SK-N-SH (cell line): ENCODE data around the gene SYNGR2. TPM values are rescaled to one million over a fixed set of nuclear protein-coding genes. Genes with fewer than 3 reads are reported as not detected.

ENCODE experiments used
- CTCF ChIA-PET: fragments of 300-600, 350-600 bp; formaldehyde crosslinking; extraction: SDS; loops from one replicate; lab custom pipeline; 2021; lab: Yijun Ruan, JAX
- POLR2A ChIA-PET: fragments of 350-600 bp; sonication (Branson Sonifier 250); formaldehyde crosslinking; extraction: SDS; loops from one replicate; lab custom pipeline; 2020; ENCODE audit warnings: antibody characterized with exemption, inconsistent platforms; lab: Yijun Ruan, JAX
- DNase-seq: peaks from one replicate; pipeline ENCODE4 v3.0.0; 2012
- H2AFZ ChIP-seq: fragments of 200-600 bp; sonication (generic); 2 replicates; pipeline ENCODE4 v1.8.1; 2016; ENCODE audit warnings: antibody characterized with exemption, mild to moderate bottlenecking, low read depth
- H3F3A ChIP-seq: fragments of 200-600 bp; sonication (generic); replicated peaks from 2 replicates; pipeline ENCODE3; 2016; ENCODE audit warnings: antibody characterized with exemption, mild to moderate bottlenecking; ENCODE audit not compliant: insufficient read depth
- H3K27ac ChIP-seq, 2 experiments: fragments of 200-500 bp in 1 of 2; fragments of 200-600 bp in 1 of 2; sonication (Bioruptor generic) in 1 of 2; sonication (generic), shearing (Covaris generic) in 1 of 2; 2 replicates each; pipeline versions ENCODE4 v1.5.1 to v1.6.1; 2014 to 2016; ENCODE audit warnings: low read depth in 2 of 2, inconsistent platforms in 1 of 2, low read length in 1 of 2, mild to moderate bottlenecking in 1 of 2, mixed read lengths in 1 of 2
- H3K27me3 ChIP-seq: fragments of 200-600 bp; sonication (generic), shearing (Covaris generic); 2 replicates; pipeline ENCODE4 v1.6.1; 2016; ENCODE audit warnings: mixed run types; ENCODE audit not compliant: insufficient read depth
- H3K36me3 ChIP-seq, 2 experiments: fragments of 200-500 bp in 1 of 2; fragments of 200-600 bp in 1 of 2; sonication (Bioruptor generic) in 1 of 2; sonication (generic) in 1 of 2; replicated peaks in 1 of 2; 2 replicates each; pipeline versions ENCODE3 to v1.5.1; 2014 to 2016; ENCODE audit warnings: low read length in 1 of 2, mild to moderate bottlenecking in 1 of 2; ENCODE audit not compliant: insufficient read depth in 2 of 2, control insufficient read depth in 1 of 2
- H3K4me1 ChIP-seq, 2 experiments: fragments of 200-500 bp in 1 of 2; fragments of 200-600 bp in 1 of 2; sonication (Bioruptor generic) in 1 of 2; sonication (generic), shearing (Covaris generic) in 1 of 2; 2 replicates each; pipeline versions ENCODE4 v1.5.1 to v1.6.1; 2014 to 2016; ENCODE audit warnings: low read depth in 1 of 2, low read length in 1 of 2, mixed run types in 1 of 2; ENCODE audit not compliant: insufficient read depth in 2 of 2, control insufficient read depth in 1 of 2
- H3K4me2 ChIP-seq: fragments of 200-600 bp; sonication (generic), shearing (Covaris generic); 2 replicates; pipeline ENCODE4 v1.6.1; 2017; ENCODE audit warnings: mixed run types
- H3K4me3 ChIP-seq, 2 experiments: fragments of 200-500 bp in 1 of 2; fragments of 200-600 bp in 1 of 2; sonication (Bioruptor generic) in 1 of 2; sonication (generic), shearing (Covaris generic) in 1 of 2; 2 replicates each; pipeline versions ENCODE4 v1.5.1 to v1.8.1; 2014 to 2016; ENCODE audit warnings: low read depth in 2 of 2, inconsistent platforms in 1 of 2, low read length in 1 of 2, mild to moderate bottlenecking in 1 of 2, mixed read lengths in 1 of 2, moderate library complexity in 1 of 2
- H3K79me2 ChIP-seq: fragments of 200-600 bp; sonication (generic); 2 replicates; pipeline ENCODE4 v1.8.1; 2017; ENCODE audit warnings: mild to moderate bottlenecking; ENCODE audit not compliant: insufficient read depth
- H3K9ac ChIP-seq: fragments of 200-600 bp; sonication (generic); 2 replicates; pipeline ENCODE4 v1.6.1; 2017; ENCODE audit warnings: mixed run types
- H3K9me2 ChIP-seq: fragments of 200-600 bp; sonication (generic); 2 replicates; pipeline ENCODE4 v1.6.1; 2017; ENCODE audit warnings: mixed run types
- H3K9me3 ChIP-seq: fragments of 200-600 bp; sonication (generic); 2 replicates; pipeline ENCODE4 v1.6.1; 2017; ENCODE audit warnings: mixed run types, mild to moderate bottlenecking, moderate library complexity
- H4K20me1 ChIP-seq: fragments of 200-600 bp; sonication (generic); 2 replicates; pipeline ENCODE4 v1.6.1; 2017; ENCODE audit warnings: mild to moderate bottlenecking, mixed run types; ENCODE audit not compliant: insufficient read depth
- CHD2 ChIP-seq: fragments of 150-350 bp; IDR thresholded peaks from 2 replicates; pipeline ENCODE4 v1.6.1; 2018; ENCODE audit warnings: low read length; ENCODE audit not compliant: partially characterized antibody
- CTCF ChIP-seq: fragments of 200-600 bp; sonication (generic); IDR thresholded peaks from 2 replicates; pipeline ENCODE4 v1.6.1; 2017; ENCODE audit warnings: antibody characterized with exemption, mild to moderate bottlenecking, moderate library complexity
- ELF1 ChIP-seq: IDR thresholded peaks from 2 replicates; pipeline ENCODE4 v1.4.0; 2012
- EP300 ChIP-seq, 2 experiments: IDR thresholded peaks; 2 replicates each; pipeline versions ENCODE4 v1.4.0 to v1.6.1; 2012; ENCODE audit warnings: borderline replicate concordance in 1 of 2, low read depth in 1 of 2, low read length in 1 of 2
- EZH2phosphoT487 ChIP-seq: fragments of 200-600 bp; sonication (generic); IDR thresholded peaks from 2 replicates; pipeline ENCODE4 v1.6.1; 2017; ENCODE audit warnings: low read depth, mixed run types, mild to moderate bottlenecking, antibody characterized with exemption, moderate library complexity, borderline replicate concordance
- FOXJ3 ChIP-seq: sonication (generic); formaldehyde crosslinking; IDR thresholded peaks from 2 replicates; pipeline ENCODE4 v1.5.1; 2020; ENCODE audit warnings: mild to moderate bottlenecking, missing genetic modification reagents
- FOXM1 ChIP-seq: IDR thresholded peaks from 2 replicates; pipeline ENCODE4 v1.4.0; 2012; ENCODE audit warnings: low read depth, mild to moderate bottlenecking
- GABPA ChIP-seq: IDR thresholded peaks from 2 replicates; pipeline ENCODE4 v1.4.0; 2012; ENCODE audit warnings: low read depth, mild to moderate bottlenecking
- GATA2 ChIP-seq: sonication (generic); formaldehyde crosslinking; IDR thresholded peaks from 2 replicates; pipeline ENCODE4 v1.5.0; 2020; ENCODE audit warnings: mild to moderate bottlenecking, missing genetic modification reagents
- MAX ChIP-seq: IDR thresholded peaks from 2 replicates; pipeline ENCODE4 v1.4.0; 2012; ENCODE audit warnings: low read depth
- MEF2A ChIP-seq: IDR thresholded peaks from 2 replicates; pipeline ENCODE4 v1.4.0; 2012; ENCODE audit warnings: low read depth, borderline replicate concordance
- NFIC ChIP-seq: IDR thresholded peaks from 2 replicates; pipeline ENCODE4 v1.4.0; 2012; ENCODE audit warnings: borderline replicate concordance
- PBX3 ChIP-seq: IDR thresholded peaks from 2 replicates; pipeline ENCODE4; 2012
- POLR2AphosphoS5 ChIP-seq: IDR thresholded peaks from 2 replicates; pipeline ENCODE4 v1.6.1; 2012; ENCODE audit warnings: low read depth, low read length
- RAD21 ChIP-seq: IDR thresholded peaks from 2 replicates; pipeline ENCODE4 v1.6.1; 2012; ENCODE audit warnings: mild to moderate bottlenecking, low read length
- RFX5 ChIP-seq: IDR thresholded peaks from 2 replicates; pipeline ENCODE4 v1.6.1; 2012; ENCODE audit warnings: mild to moderate bottlenecking, improper control_type of control experiment, low read length
- RXRA ChIP-seq: IDR thresholded peaks from 2 replicates; pipeline ENCODE4 v1.4.0; 2012; ENCODE audit warnings: low read depth, mild to moderate bottlenecking, borderline replicate concordance
- SMC3 ChIP-seq: IDR thresholded peaks from 2 replicates; pipeline ENCODE4 v1.6.1; 2012; ENCODE audit warnings: low read depth, low read length, improper control_type of control experiment
- TAF1 ChIP-seq: IDR thresholded peaks from 2 replicates; pipeline ENCODE4 v1.6.1; 2012; ENCODE audit warnings: low read depth, mild to moderate bottlenecking, low read length, moderate library complexity, borderline replicate concordance
- TCF12 ChIP-seq: IDR thresholded peaks from 2 replicates; pipeline ENCODE4 v1.4.0; 2012
- YY1 ChIP-seq: IDR thresholded peaks from 2 replicates; pipeline ENCODE4 v1.4.0; 2012; ENCODE audit warnings: low read depth, mild to moderate bottlenecking
- WGBS: methylation state at CpG from one replicate; pipeline ENCODE4 v1.1.6; 2017; ENCODE audit warnings: low lambda C conversion rate; 5-methylcytosine and 5-hydroxymethylcytosine counted together
- polyA plus RNA-seq, 3 experiments: library from polyadenylated mRNA; depleted of rRNA; stranded (reverse); fragments of >200 nt; gene quantifications; 2 replicates each; pipeline ENCODE4 v1.2.3, GENCODE V29; 2012
- TF ChIP-seq, protein P1 (sequence below): fragments of 150-350 bp; IDR thresholded peaks from 2 replicates; pipeline ENCODE4 v1.6.1; 2016; ENCODE audit warnings: mild to moderate bottlenecking, low read depth, low read length
- TF ChIP-seq, protein P2 (sequence below): IDR thresholded peaks from 2 replicates; pipeline ENCODE4 v1.4.0; 2012; ENCODE audit warnings: low read depth, borderline replicate concordance

Gene SYNGR2
- polyA plus RNA-seq, 1 of the 3 experiments (the other 2 are of a cell fraction) = 181 TPM

DNA sequence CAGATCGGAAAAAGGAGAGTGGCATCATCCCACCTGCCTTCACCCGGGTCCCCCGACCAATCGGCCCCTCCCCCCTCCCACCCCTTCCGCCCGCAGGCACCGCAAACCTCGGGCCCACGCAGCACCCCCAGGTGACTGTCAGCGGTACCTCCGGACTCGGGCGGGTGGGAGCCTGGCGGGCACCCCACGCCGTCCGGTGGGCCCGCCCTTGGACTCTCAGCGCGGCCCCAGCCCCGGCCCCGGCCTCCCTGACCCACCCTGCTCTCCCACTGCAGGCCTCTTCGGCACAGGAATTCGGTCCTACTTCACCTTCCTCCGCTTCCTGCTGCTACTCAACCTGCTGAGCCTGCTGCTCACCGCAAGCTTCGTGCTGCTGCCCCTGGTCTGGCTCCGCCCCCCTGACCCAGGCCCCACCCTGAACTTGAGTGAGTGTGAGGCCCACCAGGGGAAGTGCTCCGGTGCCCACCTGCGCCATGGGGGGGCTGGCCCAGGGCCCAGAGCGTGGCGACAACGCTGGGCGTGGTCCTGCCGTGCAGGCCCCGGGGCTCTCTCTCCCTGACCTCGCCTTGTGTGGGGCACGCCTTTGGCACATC is 36.2 kb upstream of the SYNGR2 start:
- no peak for DNase-seq
- no peak overlapping the region; the same call in 1 of the 2 replicates for H3K4me2 ChIP-seq
- H3K27me3 ChIP-seq = peaks cover 3% of the 10 kb centered on the region
- H2AFZ ChIP-seq = no peak overlapping the region
- ChIA-PET CTCF (interaction anchor here (1.0 kb wide), 1 partner anchor 47 kb away, joined by 3 read pairs; no protein-coding TSS in a partner anchor), POLR2A (no interaction called here)
- no peaks in the 10 kb centered on the region for H3K9me2 ChIP-seq
- TF ChIP-seq CHD2 (no peak), EZH2phosphoT487 (no peak), SMC3 (no peak), GABPA (no peak), EP300 (IDR thresholded peaks at IDR 0.05; ENCODE audit: borderline replicate concordance in 1 of 2, low read depth in 1 of 2, low read length in 1 of 2) (no peak), MEF2A (no peak), YY1 (no peak), NFIC (no peak), ELF1 (no peak), FOXM1 (no peak), RXRA (no peak), TAF1 (no peak), CTCF (no peak)
- TF ChIP-seq, protein P1, sequence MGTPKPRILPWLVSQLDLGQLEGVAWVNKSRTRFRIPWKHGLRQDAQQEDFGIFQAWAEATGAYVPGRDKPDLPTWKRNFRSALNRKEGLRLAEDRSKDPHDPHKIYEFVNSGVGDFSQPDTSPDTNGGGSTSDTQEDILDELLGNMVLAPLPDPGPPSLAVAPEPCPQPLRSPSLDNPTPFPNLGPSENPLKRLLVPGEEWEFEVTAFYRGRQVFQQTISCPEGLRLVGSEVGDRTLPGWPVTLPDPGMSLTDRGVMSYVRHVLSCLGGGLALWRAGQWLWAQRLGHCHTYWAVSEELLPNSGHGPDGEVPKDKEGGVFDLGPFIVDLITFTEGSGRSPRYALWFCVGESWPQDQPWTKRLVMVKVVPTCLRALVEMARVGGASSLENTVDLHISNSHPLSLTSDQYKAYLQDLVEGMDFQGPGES = no peak
- H3K27ac ChIP-seq = no peak overlapping the region
- H3K4me1 ChIP-seq = peaks cover 4 to 18% of the 10 kb centered on the region in 2 experiments; a peak in 1 of 4 replicates
- H3K9ac ChIP-seq = no peak overlapping the region
- no peaks in the 10 kb centered on the region for H3K36me3 ChIP-seq
- no peak overlapping the region for H3K4me3 ChIP-seq
- H4K20me1 ChIP-seq = no peaks in the 10 kb centered on the region
- H3F3A ChIP-seq = no peaks in the 10 kb centered on the region
- WGBS = 59% methylated on average over 29 of the region's 38 CpGs
- no peaks in the 10 kb centered on the region for H3K9me3 ChIP-seq
- no peaks in the 10 kb centered on the region for H3K79me2 ChIP-seq

GRCh38 chr17:78132767-78133178 is 35.6 kb upstream of the SYNGR2 start:
- Histone ChIP-seq H3K27me3 (peaks cover 3% of the 10 kb centered on the region), H3K4me3 (no peak overlapping the region), H3K9me2 (no peaks in the 10 kb centered on the region), H3K9me3 (no peaks in the 10 kb centered on the region), H3K4me2 (no peak overlapping the region), H2AFZ (no peak overlapping the region), H3F3A (no peaks in the 10 kb centered on the region), H3K36me3 (no peaks in the 10 kb centered on the region), H3K4me1 (peaks cover 4 to 12% of the 10 kb centered on the region in 2 experiments; a peak in 1 of 4 replicates), H3K27ac (no peak overlapping the region), H3K79me2 (no peaks in the 10 kb centered on the region), H3K9ac (no peak overlapping the region), H4K20me1 (no peaks in the 10 kb centered on the region)
- POLR2A ChIA-PET = no interaction called here
- DNase-seq = no peak
- 96% methylated on average over 9 of the region's 9 CpGs for WGBS
- CTCF ChIA-PET = interaction anchor here (1.0 to 6.3 kb wide), 3 partner anchors 20 to 118 kb away, joined by 3 to 73 read pairs (median 15); no protein-coding TSS in a partner anchor
- TF ChIP-seq PBX3 (no peak), MAX (no peak), CHD2 (no peak), GATA2 (CRISPR knock-in tag) (no peak), RAD21 (no peak), RFX5 (no peak), ELF1 (no peak), POLR2AphosphoS5 (no peak), RXRA (no peak), SMC3 (no peak), FOXJ3 (CRISPR knock-in tag) (no peak), TCF12 (no peak)
- TF ChIP-seq, protein P2, sequence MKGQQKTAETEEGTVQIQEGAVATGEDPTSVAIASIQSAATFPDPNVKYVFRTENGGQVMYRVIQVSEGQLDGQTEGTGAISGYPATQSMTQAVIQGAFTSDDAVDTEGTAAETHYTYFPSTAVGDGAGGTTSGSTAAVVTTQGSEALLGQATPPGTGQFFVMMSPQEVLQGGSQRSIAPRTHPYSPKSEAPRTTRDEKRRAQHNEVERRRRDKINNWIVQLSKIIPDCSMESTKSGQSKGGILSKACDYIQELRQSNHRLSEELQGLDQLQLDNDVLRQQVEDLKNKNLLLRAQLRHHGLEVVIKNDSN = no peak
